IPS-15b (cell line): ENCODE results near the gene HECTD1.
A peak's percentile ranks its signal among the peaks of the same experiment; 100 is the strongest.

Source experiments
- H3K27me3 ChIP-seq: one replicate; pipeline ENCODE4 v1.6.1; 2013; ENCODE audit warnings: low read length; ENCODE audit not compliant: control insufficient read depth, insufficient read depth
- H3K36me3 ChIP-seq: one replicate; pipeline ENCODE4 v1.6.1; 2013; ENCODE audit warnings: low read length; ENCODE audit not compliant: control insufficient read depth, insufficient read depth
- H3K4me1 ChIP-seq: one replicate; pipeline ENCODE4 v1.6.1; 2013; ENCODE audit warnings: mild to moderate bottlenecking, low read length; ENCODE audit not compliant: control insufficient read depth, insufficient read depth
- H3K4me3 ChIP-seq: one replicate; pipeline ENCODE4 v1.5.1; 2013; ENCODE audit warnings: low read depth, low read length
- H3K9ac ChIP-seq: one replicate; pipeline ENCODE4 v1.6.1; 2013; ENCODE audit warnings: low read depth, mild to moderate bottlenecking, low read length
- H3K9me3 ChIP-seq: one replicate; pipeline ENCODE4 v1.6.1; 2013; ENCODE audit warnings: mild to moderate bottlenecking, low read length; ENCODE audit not compliant: control insufficient read depth, insufficient read depth

HECTD1 gene

GRCh38 chr14:31221266-31221665 is 13.7 kb upstream of the HECTD1 start:
- no peaks in the 10 kb centered on the region for H3K4me1 ChIP-seq
- H3K4me3 ChIP-seq, result no peak overlapping the region
- no peaks in the 10 kb centered on the region for H3K36me3 ChIP-seq
- no peaks in the 10 kb centered on the region for H3K9me3 ChIP-seq
- H3K9ac ChIP-seq, result no peak overlapping the region
- H3K27me3 ChIP-seq, result no peaks in the 10 kb centered on the region

DNA sequence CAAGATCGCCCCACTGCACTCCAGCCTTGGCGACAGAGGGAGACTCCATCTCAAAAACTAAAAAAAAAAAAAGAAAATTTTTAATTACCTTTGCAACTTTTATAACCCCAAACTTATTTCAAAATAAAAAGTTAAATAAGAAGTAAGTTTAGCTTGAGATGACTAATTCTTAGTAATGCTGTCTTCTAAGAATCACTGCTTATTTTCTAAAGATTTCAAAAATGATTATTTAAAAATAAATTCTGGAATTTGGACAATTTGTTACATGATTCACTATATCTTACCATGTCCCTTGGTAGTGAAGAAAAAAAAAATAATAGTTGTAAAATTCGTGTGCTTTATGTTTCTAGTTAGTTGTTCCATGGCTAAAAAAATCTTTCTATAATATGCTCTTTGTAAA is 11.6 kb upstream of the HECTD1 start:
- H3K9ac ChIP-seq, result no peak overlapping the region
- no peaks in the 10 kb centered on the region for H3K27me3 ChIP-seq
- no peaks in the 10 kb centered on the region for H3K36me3 ChIP-seq
- no peak overlapping the region for H3K4me3 ChIP-seq
- no peaks in the 10 kb centered on the region for H3K4me1 ChIP-seq
- no peaks in the 10 kb centered on the region for H3K9me3 ChIP-seq

GRCh38 chr14:31216359-31216758 is 8.8 kb upstream of the HECTD1 start:
- H3K4me1 ChIP-seq, result no peaks in the 10 kb centered on the region

GRCh38 chr14:31212893-31213292 is 5.3 kb upstream of the HECTD1 start:
- no peak overlapping the region for H3K9ac ChIP-seq
- no peak overlapping the region for H3K4me3 ChIP-seq
- peaks cover 2% of the 10 kb centered on the region for H3K4me1 ChIP-seq
- H3K27me3 ChIP-seq, result no peaks in the 10 kb centered on the region
- peaks cover under 1% of the 10 kb centered on the region for H3K36me3 ChIP-seq
- H3K9me3 ChIP-seq, result no peaks in the 10 kb centered on the region

More at GRCh38 chr14:31216359-31216758, 8.8 kb upstream of the HECTD1 start:
- H3K36me3 ChIP-seq, result no peaks in the 10 kb centered on the region
- no peak overlapping the region for H3K4me3 ChIP-seq
- no peak overlapping the region for H3K9ac ChIP-seq
- no peaks in the 10 kb centered on the region for H3K9me3 ChIP-seq
- no peaks in the 10 kb centered on the region for H3K27me3 ChIP-seq

- Histone ChIP-seq H3K9me3 (no peaks in the 10 kb centered on the region), H3K36me3 (peaks cover 2% of the 10 kb centered on the region), H3K27me3 (no peaks in the 10 kb centered on the region), H3K9ac (no peak overlapping the region), H3K4me3 (no peak overlapping the region), H3K4me1 (peaks cover 4% of the 10 kb centered on the region)
Observed at GRCh38 chr14:31209605-31210004, 2.0 kb upstream of the HECTD1 start.

GRCh38 chr14:31208546-31209424 is 1.2 kb upstream of the HECTD1 start:
- no peaks in the 10 kb centered on the region for H3K27me3 ChIP-seq
- peaks cover 2% of the 10 kb centered on the region for H3K36me3 ChIP-seq
- no peaks in the 10 kb centered on the region for H3K9me3 ChIP-seq

GRCh38 chr14:31207287-31207754 is 272 bp downstream of the HECTD1 start:
- H3K36me3 ChIP-seq, result peaks cover 2% of the 10 kb centered on the region
- H3K4me1 ChIP-seq, result peaks cover 4% of the 10 kb centered on the region
- peak overlapping the region; percentile 73 for H3K4me3 ChIP-seq
- H3K9me3 ChIP-seq, result no peaks in the 10 kb centered on the region
- peak overlapping the region; percentile 96 for H3K9ac ChIP-seq
- H3K27me3 ChIP-seq, result no peaks in the 10 kb centered on the region

More at GRCh38 chr14:31208546-31209424, 1.2 kb upstream of the HECTD1 start:
- peak overlapping the region; percentile 82 for H3K4me3 ChIP-seq
- H3K4me1 ChIP-seq, result peaks cover 4% of the 10 kb centered on the region
- H3K9ac ChIP-seq, result peak overlapping the region; percentile 6

DNA sequence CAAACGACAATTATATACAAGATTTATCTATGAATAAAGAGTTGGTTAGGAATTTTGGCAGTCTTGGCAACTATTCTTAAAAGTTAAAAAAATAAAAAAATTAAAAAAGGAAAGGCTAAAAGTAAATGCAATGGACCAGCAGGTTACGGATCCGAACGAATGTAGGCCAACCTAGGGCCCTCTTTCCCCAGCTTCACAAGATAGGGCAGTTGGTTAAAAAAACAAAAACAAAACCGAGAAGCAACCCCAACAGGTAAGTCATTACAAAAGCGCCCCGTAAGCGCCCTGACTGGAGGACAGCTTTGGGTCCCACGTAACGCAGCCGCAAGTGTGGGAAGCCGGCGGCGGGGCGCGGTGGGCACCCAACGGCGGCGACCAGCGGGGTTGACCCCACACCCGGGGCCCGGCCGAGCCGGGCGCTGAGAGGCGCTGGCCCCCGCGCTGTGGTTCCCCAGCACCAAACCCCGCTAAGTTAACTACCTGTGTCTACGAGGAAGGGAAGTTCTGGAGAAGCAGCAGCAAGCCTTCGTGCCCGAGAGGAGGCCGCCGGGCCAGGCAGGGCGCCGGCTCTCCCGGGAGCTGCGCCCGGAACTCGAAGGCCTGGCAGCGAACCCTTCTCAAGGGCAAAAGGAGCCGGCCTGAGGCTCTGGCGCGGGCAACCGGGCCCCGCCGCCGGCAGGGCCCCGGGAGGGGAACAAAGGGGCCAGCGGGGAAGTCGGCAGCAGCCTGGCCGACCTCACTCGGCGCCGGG is 882 bp downstream of the HECTD1 start:
- Histone ChIP-seq H3K36me3 (peaks cover 2% of the 10 kb centered on the region), H3K9ac (peak overlapping the region; percentile 96), H3K4me1 (peaks cover 4% of the 10 kb centered on the region), H3K27me3 (no peaks in the 10 kb centered on the region), H3K4me3 (peak overlapping the region; percentile 73), H3K9me3 (no peaks in the 10 kb centered on the region)

DNA sequence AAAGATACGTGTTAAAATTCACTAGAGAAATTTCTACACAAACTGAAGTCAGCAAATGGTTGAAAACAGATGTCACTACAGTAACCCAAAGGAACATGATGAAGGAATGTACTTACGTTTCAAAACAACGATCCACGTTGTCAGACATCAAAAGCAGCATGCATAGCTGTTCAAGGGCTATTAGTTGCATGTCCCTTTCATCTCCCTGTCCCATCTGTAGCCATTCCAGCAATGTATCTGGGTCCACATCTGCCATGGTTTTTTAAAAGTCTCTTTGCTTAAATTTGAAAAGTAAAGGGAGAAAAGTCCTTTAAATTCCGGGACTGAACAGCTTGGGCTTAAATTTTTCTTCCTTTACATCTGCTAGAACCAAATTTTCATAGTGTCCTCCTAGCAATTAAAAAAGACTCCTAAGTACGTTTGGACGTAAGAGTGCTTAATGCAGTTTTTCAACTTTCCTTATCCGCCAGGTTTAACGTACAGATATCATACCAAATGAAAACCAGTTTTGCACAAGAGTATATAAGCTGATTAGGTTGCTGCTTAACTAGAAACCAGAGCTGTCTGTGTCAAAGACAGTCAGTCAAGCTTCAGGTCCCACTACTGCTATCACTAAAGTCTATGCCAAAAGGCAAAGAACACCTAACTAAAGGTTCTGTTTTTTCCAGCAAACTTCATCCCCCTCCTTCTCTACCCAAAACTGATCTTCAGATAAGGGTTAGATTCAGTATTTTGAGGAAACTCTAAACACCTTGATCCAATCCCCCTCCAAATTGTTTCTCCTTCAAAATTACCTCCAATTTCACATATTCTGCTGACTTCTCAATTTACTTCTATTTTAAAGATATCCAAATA is 1.7 kb downstream of the HECTD1 start:
- peak overlapping the region; percentile 73 for H3K4me3 ChIP-seq
- H3K9me3 ChIP-seq, result no peaks in the 10 kb centered on the region
- H3K27me3 ChIP-seq, result no peaks in the 10 kb centered on the region
- peak overlapping the region; percentile 96 for H3K9ac ChIP-seq
- peaks cover 2% of the 10 kb centered on the region for H3K36me3 ChIP-seq
- H3K4me1 ChIP-seq, result peaks cover 4% of the 10 kb centered on the region

DNA sequence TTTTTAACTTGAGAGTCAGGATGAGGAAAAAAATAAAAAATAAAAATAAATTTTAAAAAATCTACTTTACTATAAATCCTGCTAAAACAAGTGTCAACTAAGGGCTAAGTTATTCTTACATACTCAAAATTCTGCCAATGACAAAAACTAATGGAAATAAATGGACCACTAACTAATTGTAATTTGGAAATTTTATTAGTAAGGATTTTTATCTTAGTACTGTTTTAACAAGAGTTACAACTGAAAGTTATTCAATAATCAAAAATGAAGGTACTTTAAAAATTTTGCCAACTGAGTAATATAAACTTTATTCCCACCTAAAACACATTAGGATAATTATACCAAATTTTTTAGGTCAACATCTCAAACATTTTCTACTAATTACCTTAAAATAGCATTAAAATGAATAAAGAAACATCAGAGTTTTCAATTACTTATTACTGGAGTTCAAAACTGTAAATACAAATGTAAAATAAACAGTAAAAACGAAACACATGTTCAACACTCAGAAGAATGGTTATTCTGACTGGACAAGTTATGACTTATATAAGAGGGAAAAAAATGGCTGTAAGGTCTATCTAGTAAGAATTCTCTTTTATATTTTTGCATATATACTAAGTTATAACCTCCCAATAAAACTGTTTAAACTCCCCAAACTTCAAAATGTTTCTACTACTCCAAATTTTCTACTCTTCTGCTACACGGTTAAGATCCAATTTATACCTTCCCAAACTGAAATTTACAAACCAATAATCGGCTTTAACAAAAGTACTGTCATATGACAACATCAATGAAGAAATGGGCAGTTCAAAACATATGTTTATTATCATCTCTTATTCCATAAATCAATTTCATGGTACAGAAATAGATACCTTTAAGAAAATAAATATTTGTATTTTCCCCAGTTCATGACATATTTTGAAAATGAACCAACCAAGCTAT is 2.7 kb downstream of the HECTD1 start:
- Histone ChIP-seq H3K9me3 (no peaks in the 10 kb centered on the region), H3K9ac (no peak overlapping the region), H3K36me3 (peaks cover 2% of the 10 kb centered on the region), H3K4me1 (peaks cover 6% of the 10 kb centered on the region), H3K27me3 (no peaks in the 10 kb centered on the region), H3K4me3 (peak overlapping the region; percentile 10)
